WTC11 (cell line): ENCODE data around the gene PIK3R6.

ENCODE experiments used
- CBFB ChIP-seq: sonication (generic); formaldehyde crosslinking; IDR thresholded peaks from 2 replicates; pipeline ENCODE4 v1.8.1; 2022; ENCODE audit warnings: mild to moderate bottlenecking, low read depth, missing genetic modification reagents
- CTCF ChIP-seq: fragments of 200-600 bp; IDR thresholded peaks from 2 replicates; pipeline ENCODE4 v1.8.0; 2022; ENCODE audit warnings: antibody characterized with exemption
- E2F4 ChIP-seq: sonication (generic); formaldehyde crosslinking; IDR thresholded peaks from 2 replicates; pipeline ENCODE4 v1.8.1; 2022; ENCODE audit warnings: low read depth, mild to moderate bottlenecking, moderate library complexity, missing genetic modification reagents, borderline replicate concordance
- SOX15 ChIP-seq: fragments of 250-450 bp; sonication (Bioruptor Pico); IDR thresholded peaks from 2 replicates; pipeline ENCODE4 v1.9.0; 2021; ENCODE audit warnings: mild to moderate bottlenecking

- TF ChIP-seq E2F4 (CRISPR knock-in tag) (no peak), SOX15 (CRISPR knock-in tag) (no peak), CBFB (no peak), CTCF (no peak)
Observed at GRCh38 chr17:8839410-8839935, 28.0 kb downstream of the PIK3R6 start.
